ENCODE results near the gene CFAP251. TPM values are rescaled to one million over a fixed set of nuclear protein-coding genes. Genes with fewer than 3 reads are reported as not detected.

The CFAP251 gene
- total and polyA plus RNA-seq, 8 donors, result 0.29 to 2.8 (median 1.2) TPM; not detected in 2

DNA sequence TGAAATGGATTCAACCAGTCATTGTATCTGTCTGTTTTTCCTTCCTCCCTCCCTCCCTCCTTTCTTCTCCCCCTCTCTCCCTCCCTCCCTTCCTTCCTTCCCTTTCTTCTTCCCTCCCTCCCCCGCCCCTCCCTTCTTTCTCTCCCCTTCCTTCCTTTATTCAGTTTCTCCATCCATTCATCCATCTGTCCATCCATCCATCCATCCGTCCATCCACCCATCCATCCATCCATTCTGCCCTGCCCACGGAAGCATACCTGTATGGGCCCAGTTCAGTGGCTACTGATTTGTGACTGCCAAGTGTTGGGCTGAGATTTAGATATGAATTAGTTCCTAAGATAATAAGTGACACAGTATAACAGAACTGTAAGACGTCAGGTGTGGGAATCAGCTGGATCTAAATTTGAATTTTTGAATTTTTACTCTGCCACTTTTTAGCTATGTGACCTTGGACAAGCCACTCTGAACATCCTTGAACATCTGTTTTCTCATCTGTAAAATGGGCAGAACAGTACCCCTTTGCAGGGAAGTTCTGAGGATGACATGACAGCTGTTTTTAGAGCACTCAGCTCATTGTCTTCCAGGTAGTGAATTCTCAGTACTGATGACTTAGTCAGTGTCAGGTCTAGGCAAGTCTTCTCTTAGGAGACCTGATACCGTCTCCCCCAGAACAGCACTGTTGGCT lies 42.9 kb downstream of the CFAP251 start:
- Histone ChIP-seq H3K27ac (no peak overlapping the region), H3K27me3 (no peaks in the 10 kb centered on the region), H3K9me3 (no peaks in the 10 kb centered on the region), H3K4me3 (no peak overlapping the region), H3K36me3 (no peaks in the 10 kb centered on the region), H3K4me1 (no peaks in the 10 kb centered on the region)
- intact Hi-C loops (cut with DNase I; ENCODE audit: low total_unique reads), result no loop called here
- WGBS, 5 donors, result 79 to 90% (median 86%) methylated on average over 5 of the region's 5 CpGs
- DNase-seq, result no peak
- TF ChIP-seq, protein P1, sequence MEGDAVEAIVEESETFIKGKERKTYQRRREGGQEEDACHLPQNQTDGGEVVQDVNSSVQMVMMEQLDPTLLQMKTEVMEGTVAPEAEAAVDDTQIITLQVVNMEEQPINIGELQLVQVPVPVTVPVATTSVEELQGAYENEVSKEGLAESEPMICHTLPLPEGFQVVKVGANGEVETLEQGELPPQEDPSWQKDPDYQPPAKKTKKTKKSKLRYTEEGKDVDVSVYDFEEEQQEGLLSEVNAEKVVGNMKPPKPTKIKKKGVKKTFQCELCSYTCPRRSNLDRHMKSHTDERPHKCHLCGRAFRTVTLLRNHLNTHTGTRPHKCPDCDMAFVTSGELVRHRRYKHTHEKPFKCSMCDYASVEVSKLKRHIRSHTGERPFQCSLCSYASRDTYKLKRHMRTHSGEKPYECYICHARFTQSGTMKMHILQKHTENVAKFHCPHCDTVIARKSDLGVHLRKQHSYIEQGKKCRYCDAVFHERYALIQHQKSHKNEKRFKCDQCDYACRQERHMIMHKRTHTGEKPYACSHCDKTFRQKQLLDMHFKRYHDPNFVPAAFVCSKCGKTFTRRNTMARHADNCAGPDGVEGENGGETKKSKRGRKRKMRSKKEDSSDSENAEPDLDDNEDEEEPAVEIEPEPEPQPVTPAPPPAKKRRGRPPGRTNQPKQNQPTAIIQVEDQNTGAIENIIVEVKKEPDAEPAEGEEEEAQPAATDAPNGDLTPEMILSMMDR (IDR thresholded peaks at IDR 0.05), result no peak
- TF ChIP-seq EP300 (IDR thresholded peaks at IDR 0.05), result no peak
- no peak for TF ChIP-seq POLR2AphosphoS5 (IDR thresholded peaks at IDR 0.05)
- TF ChIP-seq POLR2A (IDR thresholded peaks at IDR 0.05), result no peak

DNA sequence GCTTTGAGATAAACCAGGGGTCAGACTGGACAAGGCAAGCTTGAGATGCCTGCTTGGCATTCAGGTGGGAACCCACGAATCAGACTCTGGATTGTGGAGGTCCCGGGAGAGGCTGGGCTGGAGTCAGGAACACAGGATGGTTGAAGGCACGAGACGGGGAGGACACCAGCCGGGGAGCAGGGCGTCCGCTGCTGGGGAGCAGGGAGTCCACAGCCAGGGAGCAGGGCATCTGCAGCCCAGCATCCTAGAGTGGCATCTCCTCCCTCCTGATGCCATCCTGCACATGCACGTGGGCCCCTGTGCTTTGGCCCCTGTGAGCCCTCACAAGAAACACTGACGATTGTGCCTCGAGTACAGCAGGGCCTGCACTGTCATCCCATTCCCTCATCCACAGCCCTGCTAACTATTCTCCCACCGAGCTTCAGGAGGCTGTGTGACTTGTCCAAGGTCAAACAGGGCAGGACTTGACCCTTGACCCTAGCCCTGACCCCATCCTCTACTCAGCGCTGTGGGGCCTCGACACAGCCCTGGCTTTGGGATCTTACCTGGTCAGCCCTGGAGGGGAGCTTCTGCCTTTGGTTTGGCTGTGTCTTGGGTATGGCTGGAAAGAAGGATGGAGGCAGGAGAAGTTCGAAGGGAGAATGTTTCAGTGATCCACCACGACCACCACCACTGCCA lies 45.1 kb downstream of the CFAP251 start:
- Histone ChIP-seq H3K9me3 (no peaks in the 10 kb centered on the region), H3K27ac (no peak overlapping the region), H3K27me3 (no peaks in the 10 kb centered on the region), H3K4me1 (no peaks in the 10 kb centered on the region), H3K36me3 (no peaks in the 10 kb centered on the region), H3K4me3 (no peak overlapping the region)
- DNase-seq, result no peak
- 85 to 89% (median 88%) methylated on average over 12 to 15 of the region's 15 CpGs for WGBS, 5 donors
- TF ChIP-seq, protein P1 (IDR thresholded peaks at IDR 0.05), result no peak
- TF ChIP-seq EP300 (IDR thresholded peaks at IDR 0.05), result no peak
- no peak for TF ChIP-seq POLR2A (IDR thresholded peaks at IDR 0.05)
- TF ChIP-seq POLR2AphosphoS5 (IDR thresholded peaks at IDR 0.05), result no peak
- intact Hi-C loops (cut with DNase I; ENCODE audit: low total_unique reads), result no loop called here

DNA sequence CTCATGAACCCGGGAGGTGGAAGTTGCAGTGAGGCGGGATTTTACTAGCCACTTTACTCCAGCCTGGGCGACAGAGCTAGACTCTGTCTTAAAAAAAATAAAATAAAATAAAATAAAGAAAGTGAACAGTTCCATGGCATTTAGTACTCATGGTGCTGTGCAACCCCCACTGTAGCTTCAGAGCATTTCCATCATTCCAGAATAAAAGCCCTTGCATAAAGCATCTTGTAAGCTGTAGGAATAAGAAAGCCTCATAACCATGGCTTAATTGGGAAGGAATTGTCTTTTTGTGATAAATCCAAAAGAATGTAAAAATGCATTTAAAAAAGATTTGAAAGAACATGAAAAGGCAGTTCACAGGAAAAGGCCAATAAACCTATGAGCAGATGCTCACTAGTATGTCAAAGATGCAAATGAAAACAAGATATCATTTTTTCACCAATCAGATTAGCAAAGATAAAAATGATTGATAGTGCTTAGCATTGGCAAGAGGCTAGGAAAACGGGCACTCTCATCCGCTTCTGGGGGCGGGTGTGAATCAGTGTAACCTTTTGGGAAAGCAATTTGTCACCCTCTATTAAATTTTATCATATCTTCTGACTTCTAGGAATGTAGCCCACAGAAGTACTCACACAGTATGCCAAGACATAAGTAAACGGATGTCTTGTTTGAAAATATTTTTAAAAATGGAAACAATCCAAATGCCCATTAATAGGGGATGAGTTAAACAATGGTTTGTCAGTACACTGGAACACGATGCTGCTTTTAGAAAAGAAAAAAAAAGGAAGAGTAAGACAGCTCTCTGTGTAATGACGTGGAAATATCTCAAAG lies 46.6 kb downstream of the CFAP251 start:
- Histone ChIP-seq H3K4me1 (no peaks in the 10 kb centered on the region), H3K36me3 (no peaks in the 10 kb centered on the region)
- WGBS, 5 donors, result 51 to 60% (median 53%) methylated on average over 9 of the region's 9 CpGs

DNA sequence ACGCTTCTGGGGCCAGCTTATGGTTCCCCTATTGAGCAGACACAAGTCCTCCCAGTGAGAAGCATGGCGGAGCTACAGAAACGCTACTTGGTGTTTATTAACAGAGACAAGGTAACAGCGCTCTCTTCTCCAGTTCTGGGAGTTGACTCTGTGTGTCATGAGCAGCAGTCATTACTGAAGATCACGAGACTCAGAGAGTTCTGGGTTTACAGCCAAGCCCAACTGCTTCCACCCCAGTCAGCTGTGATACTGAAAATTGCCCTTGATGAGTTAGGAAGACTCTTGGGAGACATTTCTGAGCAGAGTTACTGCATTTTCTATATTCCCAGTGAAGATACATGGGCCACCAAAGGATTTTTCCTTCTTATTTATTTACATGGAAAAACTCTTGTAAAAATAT lies 48.6 kb downstream of the CFAP251 start:
- TF ChIP-seq POLR2AphosphoS5 (IDR thresholded peaks at IDR 0.05) (no peak), POLR2A (IDR thresholded peaks at IDR 0.05) (no peak), EP300 (IDR thresholded peaks at IDR 0.05) (no peak)
- TF ChIP-seq, protein P1 (IDR thresholded peaks at IDR 0.05), result no peak
- H3K9me3 ChIP-seq, result no peaks in the 10 kb centered on the region
- intact Hi-C loops (cut with DNase I; ENCODE audit: low total_unique reads), result no loop called here
- H3K27ac ChIP-seq, result no peak overlapping the region
- no peaks in the 10 kb centered on the region for H3K27me3 ChIP-seq
- no peak overlapping the region for H3K4me3 ChIP-seq
- no peaks in the 10 kb centered on the region for H3K36me3 ChIP-seq
- WGBS, 5 donors, result 83 to 93% (median 90%) methylated on average over 5 of the region's 5 CpGs
- no peaks in the 10 kb centered on the region for H3K4me1 ChIP-seq
- no peak for DNase-seq

More for the DNA sequence above, 46.6 kb downstream of the CFAP251 start:
- Histone ChIP-seq H3K27ac (no peak overlapping the region), H3K27me3 (no peaks in the 10 kb centered on the region), H3K9me3 (no peaks in the 10 kb centered on the region), H3K4me3 (no peak overlapping the region)
- intact Hi-C loops (cut with DNase I; ENCODE audit: low total_unique reads), result no loop called here
- TF ChIP-seq POLR2AphosphoS5 (IDR thresholded peaks at IDR 0.05) (no peak), POLR2A (IDR thresholded peaks at IDR 0.05) (no peak)
- DNase-seq, result no peak

Measured in stomach (tissue), 9 donors.